HG03378 (cell line): ENCODE measurements around the gene MPPE1.
A peak's percentile ranks its signal among the peaks of the same experiment; 100 is the strongest.

Experiments used
- ATAC-seq: cut with Tn5 transposase; IDR thresholded peaks from one replicate; pipeline ENCODE4 v1.9.1; 2021; ENCODE audit warnings: mild to moderate bottlenecking, moderate library complexity; ENCODE audit not compliant: unreplicated experiment

The MPPE1 gene

GRCh38 chr18:11885278-11885947, 22.7 kb downstream of the MPPE1 start:
- ATAC-seq = no peak

- no peak for ATAC-seq
Observed at GRCh38 chr18:11884396-11885030, 23.6 kb downstream of the MPPE1 start.

GRCh38 chr18:11883153-11883552, 25.0 kb downstream of the MPPE1 start:
- peak; percentile 90 for ATAC-seq

DNA sequence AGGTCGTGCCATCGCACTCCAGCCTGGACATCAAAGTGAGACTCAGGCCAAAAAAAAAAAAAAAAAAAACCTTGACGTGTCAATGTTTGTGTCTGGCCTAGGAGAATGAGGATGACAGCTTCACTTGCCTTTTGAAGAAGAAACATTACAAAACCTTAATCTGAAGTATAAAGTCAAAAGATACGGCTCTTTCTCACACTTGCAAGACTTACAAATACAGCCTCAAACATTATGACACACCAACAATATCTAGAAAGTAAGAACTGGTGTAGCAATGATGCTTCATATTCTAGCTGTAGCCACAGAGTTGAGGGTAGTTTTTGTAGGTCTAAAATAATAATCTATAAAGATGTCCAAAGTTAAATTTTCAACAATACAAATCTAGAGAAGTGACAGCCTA, 25.5 kb downstream of the MPPE1 start:
- no peak for ATAC-seq

DNA sequence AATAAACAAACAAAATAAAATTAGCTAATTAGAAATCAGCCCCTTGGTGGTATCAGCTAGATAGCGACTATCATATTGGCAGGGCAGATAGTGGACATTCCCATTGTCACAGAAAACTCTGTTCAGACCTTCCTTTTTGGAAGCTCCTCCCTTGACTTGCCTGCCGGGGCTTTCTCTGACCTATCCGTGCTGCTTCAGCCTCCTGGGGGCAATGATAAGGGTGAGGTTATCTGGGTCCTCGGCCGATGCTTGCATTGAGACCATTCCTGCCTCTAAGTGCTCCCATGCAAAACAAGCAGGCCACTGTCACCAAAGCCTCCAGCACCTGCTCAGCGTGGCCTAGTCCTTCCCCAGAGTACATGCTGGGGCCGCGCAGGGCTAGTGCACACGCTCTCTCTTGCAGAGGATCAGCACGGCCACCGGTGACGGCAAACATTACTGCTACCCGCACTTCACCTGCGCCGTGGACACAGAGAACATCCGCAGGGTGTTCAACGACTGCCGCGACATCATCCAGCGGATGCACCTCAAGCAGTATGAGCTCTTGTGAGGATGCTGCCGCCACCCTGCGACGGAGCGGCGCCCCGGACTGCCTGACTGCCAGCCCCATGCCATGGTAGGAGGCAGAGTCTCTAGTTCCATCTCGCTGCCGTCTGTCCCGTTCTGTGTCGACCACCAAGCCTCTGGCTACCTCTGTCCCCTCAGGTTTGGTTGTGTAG, 27.4 kb downstream of the MPPE1 start:
- ATAC-seq = no peak

DNA sequence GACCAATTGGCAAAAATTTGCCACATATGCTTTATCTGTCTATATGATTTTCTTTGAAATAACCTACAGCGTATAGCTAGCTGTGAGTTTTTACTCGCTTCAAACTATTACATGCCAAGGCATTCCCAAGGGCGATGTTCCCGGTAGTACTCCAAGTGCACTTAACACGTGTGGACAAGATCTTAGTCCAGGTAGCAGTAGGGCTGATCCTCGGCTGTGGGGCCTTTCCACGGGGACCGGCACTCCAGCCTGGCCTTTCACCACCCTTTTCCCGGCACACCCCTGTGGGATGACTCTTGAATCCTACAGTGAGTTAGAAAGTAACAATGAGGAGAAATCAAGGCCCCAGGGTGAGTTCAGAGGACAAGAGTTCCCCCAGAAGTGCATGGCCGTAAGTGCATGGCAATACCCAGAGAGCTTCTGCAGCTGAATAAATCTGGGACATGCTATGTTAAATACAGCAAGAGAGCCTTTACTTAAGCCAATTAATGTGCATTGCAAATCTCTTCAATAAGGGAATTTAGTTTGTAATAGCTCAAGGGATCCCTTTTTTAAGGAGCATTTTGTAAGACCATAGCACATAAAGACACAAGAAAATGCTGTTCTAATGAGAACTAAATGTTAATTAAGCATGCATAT, 30.5 kb downstream of the MPPE1 start:
- ATAC-seq = no peak

GRCh38 chr18:11874676-11875075, 33.4 kb downstream of the MPPE1 start:
- no peak for ATAC-seq

GRCh38 chr18:11873670-11874340, 34.3 kb downstream of the MPPE1 start:
- no peak for ATAC-seq

GRCh38 chr18:11872479-11873136, 35.5 kb downstream of the MPPE1 start:
- no peak for ATAC-seq

- ATAC-seq = no peak
Observed at GRCh38 chr18:11871501-11871900, 36.6 kb downstream of the MPPE1 start.

- ATAC-seq = no peak
Observed at GRCh38 chr18:11868230-11868629, 39.9 kb downstream of the MPPE1 start.

DNA sequence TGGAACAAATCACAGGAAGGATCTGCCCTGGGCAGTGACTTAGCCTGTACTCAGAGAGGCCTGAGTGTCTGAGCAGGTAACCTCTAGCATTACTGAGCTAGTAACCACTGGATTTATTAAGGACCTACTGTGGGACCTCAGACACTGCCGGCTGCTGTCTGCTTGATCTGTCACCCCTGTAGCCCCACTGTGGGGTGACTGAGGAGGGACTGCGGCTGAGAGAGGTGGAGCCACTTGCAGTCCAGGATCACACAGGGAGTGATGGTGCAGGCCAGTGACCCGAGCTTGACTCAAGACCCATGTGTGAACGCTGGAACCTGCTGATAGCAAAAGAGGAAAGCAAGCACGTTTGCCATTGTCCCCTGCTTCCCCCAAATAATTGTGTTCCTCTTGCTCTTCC, 41.4 kb downstream of the MPPE1 start:
- ATAC-seq = no peak

DNA sequence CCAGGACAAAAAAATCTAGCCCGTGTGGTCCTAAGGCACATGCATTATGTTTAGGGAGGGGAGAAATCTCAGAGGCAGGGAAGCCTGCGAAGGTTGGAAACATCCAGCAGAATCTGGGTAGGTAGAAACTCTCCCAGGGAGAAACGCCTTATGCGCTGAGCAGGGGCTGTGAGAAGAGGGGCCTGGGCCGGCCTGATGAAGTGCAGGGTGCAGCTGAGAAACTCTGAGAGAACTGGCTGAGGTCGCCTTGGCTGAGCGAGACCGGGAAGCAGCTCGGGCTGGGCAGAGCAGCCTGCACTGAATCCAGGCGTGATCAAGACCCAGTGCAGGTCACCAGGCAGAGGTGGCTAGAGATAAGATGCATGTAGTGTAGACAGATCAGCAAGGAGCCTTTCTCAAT, 41.8 kb downstream of the MPPE1 start:
- ATAC-seq = no peak

- no peak for ATAC-seq
Observed at GRCh38 chr18:11865071-11865470, 43.0 kb downstream of the MPPE1 start.

- ATAC-seq = no peak
Observed at GRCh38 chr18:11864471-11864870, 43.6 kb downstream of the MPPE1 start.

DNA sequence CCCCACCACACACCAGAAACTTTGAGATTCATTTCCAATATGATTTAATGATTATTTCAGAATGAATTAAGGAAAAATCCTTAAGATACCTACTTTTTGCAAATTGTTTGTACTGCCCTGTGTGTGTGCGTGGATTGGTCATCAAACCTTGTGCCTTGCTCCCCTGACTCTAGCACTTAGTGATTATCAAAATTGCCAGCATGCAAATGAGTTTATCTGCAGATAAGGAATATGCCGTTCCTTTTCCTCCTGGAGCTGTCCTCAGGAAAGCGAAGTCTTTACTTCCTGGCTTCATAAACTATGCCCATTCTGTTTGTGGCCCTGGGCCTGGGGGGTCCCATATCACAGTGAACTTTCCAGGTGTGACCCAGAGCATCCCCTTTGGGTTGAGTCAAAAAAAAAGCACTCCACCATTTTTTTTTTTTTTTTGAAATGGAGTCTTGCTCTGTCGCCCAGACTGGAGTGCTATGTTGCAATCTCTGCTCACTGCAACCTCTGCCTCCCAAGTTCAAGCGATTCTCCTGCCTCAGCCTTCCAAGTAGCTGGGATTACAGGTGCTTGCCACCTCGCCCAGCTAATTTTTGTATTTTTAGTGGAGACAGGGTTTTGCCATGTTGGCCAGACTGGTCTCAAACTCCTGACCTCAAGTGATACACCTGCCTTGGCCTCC, 45.5 kb downstream of the MPPE1 start:
- ATAC-seq = no peak

DNA sequence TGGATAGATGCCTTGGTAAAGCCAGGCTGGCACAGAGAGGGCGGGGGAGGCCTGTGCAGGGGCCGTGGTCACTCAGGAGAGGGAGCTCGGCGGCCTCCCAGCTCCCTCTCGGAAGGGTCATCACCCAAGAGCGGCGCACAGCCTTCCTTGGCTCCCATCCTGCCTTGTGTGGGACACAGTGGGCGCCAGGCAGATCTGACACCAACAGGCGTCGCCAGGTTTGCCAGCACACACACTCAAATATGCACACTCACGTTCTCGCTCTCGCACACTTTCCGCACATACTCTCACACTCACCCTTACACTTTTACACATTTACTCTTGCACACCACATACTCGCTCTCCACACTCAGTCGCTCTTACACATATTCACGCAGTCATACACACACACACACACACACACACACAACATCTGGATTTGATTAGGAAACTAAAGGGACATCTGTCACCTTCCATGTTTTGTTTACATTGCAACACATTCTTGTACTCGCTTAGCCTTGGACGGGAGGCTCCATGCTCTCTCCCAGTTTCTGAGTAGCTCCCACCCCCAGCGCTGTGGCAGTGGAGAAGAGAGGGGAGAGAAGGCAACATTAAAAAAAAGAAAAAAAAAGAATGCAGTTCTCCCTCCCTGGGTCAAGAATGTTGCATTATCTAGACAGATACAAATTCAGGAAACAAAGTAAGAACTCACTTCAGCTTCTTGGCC, 46.4 kb downstream of the MPPE1 start:
- ATAC-seq = no peak

DNA sequence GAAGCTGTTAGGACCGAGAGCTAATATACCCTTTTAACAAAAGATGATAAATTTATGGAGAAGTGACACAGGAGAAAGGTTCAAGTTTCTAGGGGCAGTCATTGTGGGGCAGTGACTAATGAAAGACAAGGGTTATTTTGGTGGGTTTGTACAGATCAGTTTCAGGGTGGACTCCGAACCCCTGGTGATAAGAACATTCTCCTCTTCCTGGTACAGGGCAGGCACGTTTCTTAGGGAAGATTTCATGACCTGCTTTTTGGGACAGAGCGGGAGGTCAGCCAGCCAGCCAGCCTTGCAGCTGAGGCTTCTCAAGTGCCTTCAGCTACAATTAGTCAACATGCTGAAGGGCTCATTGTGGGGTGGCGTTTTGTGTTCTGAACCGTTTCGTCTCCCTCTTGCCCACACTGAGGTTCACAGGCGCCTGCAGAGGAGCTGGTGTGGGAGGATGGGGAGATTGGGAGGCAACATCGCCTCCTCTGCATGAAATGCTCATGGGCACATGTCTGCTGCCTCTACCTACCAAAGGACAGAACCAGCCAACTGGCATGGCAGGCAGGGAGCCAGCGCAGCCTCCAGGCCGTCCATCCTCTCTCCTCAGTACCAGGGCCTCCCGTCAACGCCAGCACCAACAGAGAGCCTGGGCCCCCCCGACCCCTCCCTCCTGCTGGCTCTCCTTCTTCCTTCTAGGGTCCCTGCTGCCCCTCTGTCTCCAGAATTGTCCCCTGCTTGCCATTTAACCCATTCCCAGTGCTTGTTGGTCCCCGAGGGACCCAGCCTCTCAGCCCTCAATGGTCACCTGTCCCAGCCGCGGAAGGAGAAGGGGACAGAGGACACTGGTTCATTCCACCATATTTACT, 47.3 kb downstream of the MPPE1 start:
- no peak for ATAC-seq
